Neural cell (in vitro differentiated cells): ENCODE data around the gene RANBP3.

Source experiments
- CTCF ChIP-seq: fragments of 450-650 bp; IDR thresholded peaks from 2 replicates; pipeline ENCODE4 v1.5.1; 2014; ENCODE audit warnings: antibody characterized with exemption, mild to moderate bottlenecking, moderate library complexity; ENCODE audit not compliant: poor library complexity, severe bottlenecking
- EP300 ChIP-seq: fragments of 450-650 bp; conservative IDR thresholded peaks from 2 replicates; pipeline ENCODE4 v1.6.1; 2014; ENCODE audit warnings: antibody characterized with exemption, mild to moderate bottlenecking, moderate library complexity; ENCODE audit not compliant: poor library complexity, severe bottlenecking
- EZH2 ChIP-seq: fragments of 200-600, 300-800 bp; shearing (Covaris generic), sonication (generic); IDR thresholded peaks from 2 replicates; pipeline ENCODE4 v1.6.1; 2014; ENCODE audit warnings: antibody characterized with exemption, low read length, borderline replicate concordance, mild to moderate bottlenecking; ENCODE audit not compliant: insufficient read depth, poor library complexity, severe bottlenecking
- MXI1 ChIP-seq: fragments of 450-650 bp; conservative IDR thresholded peaks from 2 replicates; pipeline ENCODE4 v1.6.1; 2014; ENCODE audit warnings: antibody characterized with exemption, mild to moderate bottlenecking; ENCODE audit not compliant: poor library complexity, severe bottlenecking
- POLR2AphosphoS5 ChIP-seq: IDR thresholded peaks from 2 replicates; pipeline ENCODE4 v1.6.1; 2012
- RAD21 ChIP-seq: fragments of 450-650 bp; conservative IDR thresholded peaks from 2 replicates; pipeline ENCODE4 v1.6.1; 2014; ENCODE audit warnings: antibody characterized with exemption, mild to moderate bottlenecking, moderate library complexity
- TAF1 ChIP-seq: IDR thresholded peaks from 2 replicates; pipeline ENCODE4 v1.6.1; 2012; ENCODE audit warnings: low read depth
- TF ChIP-seq, protein P1 (sequence below): IDR thresholded peaks from 2 replicates; pipeline ENCODE4 v1.6.1; 2012; ENCODE audit warnings: borderline replicate concordance

DNA sequence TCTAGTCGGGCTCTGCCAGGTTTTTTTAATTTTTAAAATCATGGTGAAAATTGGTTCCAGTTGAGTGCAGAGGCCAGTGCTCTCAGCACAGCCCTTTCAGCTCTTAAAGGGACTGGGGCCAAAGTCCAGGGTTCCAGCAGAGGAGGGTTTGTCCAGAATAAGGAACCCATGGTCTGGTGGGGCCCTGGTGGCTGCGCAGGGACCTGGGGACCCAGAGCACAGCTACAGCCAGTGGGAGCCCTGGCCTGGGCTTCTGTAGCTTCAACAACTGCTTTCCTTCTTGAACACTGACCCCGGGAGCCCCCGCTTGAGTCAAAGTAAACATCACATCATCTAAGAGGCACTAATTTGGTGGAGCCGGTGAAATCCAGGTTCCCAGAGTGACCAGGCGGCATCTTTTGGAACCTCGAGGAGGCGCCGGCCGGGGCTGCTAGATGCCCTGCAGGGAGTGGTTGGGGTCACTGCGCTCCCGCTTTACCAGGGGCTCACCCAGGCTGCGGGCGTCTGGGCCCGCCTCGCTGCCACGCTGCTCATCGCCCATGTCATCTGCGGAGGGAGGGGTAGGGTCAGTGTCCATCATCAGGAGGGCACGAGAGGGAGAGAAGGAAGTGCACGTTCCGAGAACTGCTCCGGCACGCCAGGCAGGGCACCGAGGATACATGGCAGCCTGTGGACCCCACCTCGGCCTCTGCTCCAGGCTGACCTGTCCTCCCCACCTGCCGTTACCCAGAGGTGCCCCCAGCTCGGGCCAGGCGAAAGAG is 16.6 kb upstream of the RANBP3 start:
- no peak for TF ChIP-seq CTCF
- TF ChIP-seq EZH2, result no peak
- TF ChIP-seq RAD21, result no peak
- no peak for TF ChIP-seq TAF1
- TF ChIP-seq POLR2AphosphoS5, result no peak
- TF ChIP-seq, protein P1, sequence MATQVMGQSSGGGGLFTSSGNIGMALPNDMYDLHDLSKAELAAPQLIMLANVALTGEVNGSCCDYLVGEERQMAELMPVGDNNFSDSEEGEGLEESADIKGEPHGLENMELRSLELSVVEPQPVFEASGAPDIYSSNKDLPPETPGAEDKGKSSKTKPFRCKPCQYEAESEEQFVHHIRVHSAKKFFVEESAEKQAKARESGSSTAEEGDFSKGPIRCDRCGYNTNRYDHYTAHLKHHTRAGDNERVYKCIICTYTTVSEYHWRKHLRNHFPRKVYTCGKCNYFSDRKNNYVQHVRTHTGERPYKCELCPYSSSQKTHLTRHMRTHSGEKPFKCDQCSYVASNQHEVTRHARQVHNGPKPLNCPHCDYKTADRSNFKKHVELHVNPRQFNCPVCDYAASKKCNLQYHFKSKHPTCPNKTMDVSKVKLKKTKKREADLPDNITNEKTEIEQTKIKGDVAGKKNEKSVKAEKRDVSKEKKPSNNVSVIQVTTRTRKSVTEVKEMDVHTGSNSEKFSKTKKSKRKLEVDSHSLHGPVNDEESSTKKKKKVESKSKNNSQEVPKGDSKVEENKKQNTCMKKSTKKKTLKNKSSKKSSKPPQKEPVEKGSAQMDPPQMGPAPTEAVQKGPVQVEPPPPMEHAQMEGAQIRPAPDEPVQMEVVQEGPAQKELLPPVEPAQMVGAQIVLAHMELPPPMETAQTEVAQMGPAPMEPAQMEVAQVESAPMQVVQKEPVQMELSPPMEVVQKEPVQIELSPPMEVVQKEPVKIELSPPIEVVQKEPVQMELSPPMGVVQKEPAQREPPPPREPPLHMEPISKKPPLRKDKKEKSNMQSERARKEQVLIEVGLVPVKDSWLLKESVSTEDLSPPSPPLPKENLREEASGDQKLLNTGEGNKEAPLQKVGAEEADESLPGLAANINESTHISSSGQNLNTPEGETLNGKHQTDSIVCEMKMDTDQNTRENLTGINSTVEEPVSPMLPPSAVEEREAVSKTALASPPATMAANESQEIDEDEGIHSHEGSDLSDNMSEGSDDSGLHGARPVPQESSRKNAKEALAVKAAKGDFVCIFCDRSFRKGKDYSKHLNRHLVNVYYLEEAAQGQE, result no peak
- TF ChIP-seq MXI1, result no peak
- TF ChIP-seq EP300, result no peak
